K562 (cell line): ENCODE results near the gene SEMA5A. TPM values are rescaled to one million over a fixed set of nuclear protein-coding genes. Genes with fewer than 3 reads are reported as not detected.

Source experiments
- ATAC-seq: fragments of 200-7000 bp; cut with Tn5 transposase; 3 replicates; pipeline ENCODE4 v1.9.1; 2020; ENCODE audit warnings: moderate library complexity
- BruUV-seq: library from RNA; stranded (reverse); fragments of 400-500 nt; replicated peaks from 2 replicates; lab custom pipeline; 2021; lab: Mats Ljungman, UMichigan
- CTCF ChIA-PET: fragments of 300-600 bp; formaldehyde crosslinking; extraction: SDS; loops from one replicate; lab custom pipeline; 2021; ENCODE audit warnings: low intra/inter-chr PET ratio; lab: Yijun Ruan, JAX
- POLR2A ChIA-PET: fragments of 300-600, 350-650 bp; sonication (Branson Sonifier 250); formaldehyde crosslinking; extraction: SDS; loops from one replicate; lab custom pipeline; 2021; ENCODE audit warnings: antibody characterized with exemption, inconsistent platforms; lab: Yijun Ruan, JAX
- DNase-seq, 4 experiments: peaks; one replicate each; pipeline versions ENCODE4 v3.0.0 to v3.0.0-alpha.2; 2011 to 2018; ENCODE audit warnings: low spot score in 3 of 4, mixed read lengths in 3 of 4; ENCODE audit errors: extremely low read depth in 1 of 4
- FAIRE-seq: peaks from 2 replicates; lab custom pipeline; 2011; peaks lifted over from hg19 to GRCh38; lab: Jason Lieb, UNC
- H2AFZ ChIP-seq: 2 replicates; pipeline ENCODE4 v1.6.0; 2011; ENCODE audit warnings: low read depth, low read length, control low read depth, inconsistent platforms
- H3K27ac ChIP-seq: fragments of 200-600 bp; 3 replicates; pipeline ENCODE4 v1.8.0; 2011; ENCODE audit warnings: low read depth, mild to moderate bottlenecking, control low read depth, inconsistent platforms, low read length, moderate library complexity, mixed read lengths; ENCODE audit errors: extremely low read depth
- H3K27me3 ChIP-seq, 2 experiments: fragments of 300-600 bp in 1 of 2; 2 replicates in 1 of 2; 3 replicates in 1 of 2; pipeline versions ENCODE4 v1.6.0 to v1.8.0; 2011; ENCODE audit warnings: inconsistent platforms in 2 of 2, low read length in 2 of 2, mild to moderate bottlenecking in 1 of 2, mixed read lengths in 1 of 2, moderate library complexity in 1 of 2; ENCODE audit not compliant: control insufficient read depth in 2 of 2, insufficient read depth in 2 of 2
- H3K36me3 ChIP-seq: fragments of 300-600 bp; 3 replicates; pipeline ENCODE4 v1.8.0; 2011; ENCODE audit warnings: mild to moderate bottlenecking, low read length, inconsistent platforms; ENCODE audit not compliant: control insufficient read depth, insufficient read depth
- H3K4me1 ChIP-seq, 2 experiments: fragments of 200-600 bp in 1 of 2; replicated peaks in 1 of 2; 2 replicates in 1 of 2; 3 replicates in 1 of 2; pipeline versions ENCODE4 v1.5.1 to v1.8.0; 2011; ENCODE audit warnings: inconsistent platforms in 2 of 2, low read length in 2 of 2, mild to moderate bottlenecking in 1 of 2, mixed read lengths in 1 of 2, moderate library complexity in 1 of 2; ENCODE audit not compliant: control insufficient read depth in 2 of 2, insufficient read depth in 2 of 2
- H3K4me2 ChIP-seq: 2 replicates; pipeline ENCODE4 v1.6.1; 2011; ENCODE audit warnings: low read length, control low read depth, inconsistent platforms, mixed read lengths; ENCODE audit not compliant: insufficient read depth
- H3K4me3 ChIP-seq: fragments of 200-600 bp; sonication (generic), shearing (Covaris generic); 2 replicates; pipeline ENCODE4 v1.5.1; 2016; ENCODE audit warnings: control low read depth, inconsistent platforms
- H3K79me2 ChIP-seq: fragments of 200-600 bp; 3 replicates; pipeline ENCODE4 v1.8.0; 2011; ENCODE audit warnings: low read length, inconsistent platforms; ENCODE audit not compliant: control insufficient read depth, insufficient read depth
- H3K9ac ChIP-seq, 2 experiments: 2 replicates each; pipeline versions ENCODE4 v1.6.0 to v1.6.1; 2011; ENCODE audit warnings: low read depth in 2 of 2, low read length in 2 of 2, control low read depth in 1 of 2, inconsistent platforms in 1 of 2, mild to moderate bottlenecking in 1 of 2, mixed read lengths in 1 of 2; ENCODE audit not compliant: insufficient read depth in 1 of 2
- H3K9me1 ChIP-seq: one replicate; pipeline ENCODE4 v1.6.0; 2011; ENCODE audit warnings: inconsistent platforms, mild to moderate bottlenecking, low read length, moderate library complexity; ENCODE audit not compliant: control insufficient read depth, insufficient read depth
- H3K9me3 ChIP-seq: replicated peaks from 2 replicates; pipeline ENCODE4 v1.5.1; 2011; ENCODE audit warnings: low read depth, low read length, inconsistent platforms; ENCODE audit not compliant: control insufficient read depth, insufficient read depth
- H4K20me1 ChIP-seq: replicated peaks from 2 replicates; pipeline ENCODE4 v1.6.1; 2011; ENCODE audit warnings: low read length, inconsistent platforms, mixed read lengths; ENCODE audit not compliant: control insufficient read depth, insufficient read depth
- HNRNPLL ChIP-seq: fragments of 200-400 bp; formaldehyde crosslinking; IDR thresholded peaks from 2 replicates; pipeline ENCODE4 v1.6.1; 2017; ENCODE audit warnings: low read length, low read depth, mild to moderate bottlenecking; ENCODE audit not compliant: poor library complexity, severe bottlenecking
- HOXB6 ChIP-seq: fragments of 250-450 bp; sonication (Bioruptor Pico); IDR thresholded peaks from 2 replicates; pipeline ENCODE4 v1.5.1; 2022; ENCODE audit warnings: mild to moderate bottlenecking, borderline replicate concordance
- NFRKB ChIP-seq: fragments of 450-650 bp; IDR thresholded peaks from 2 replicates; pipeline ENCODE4 v1.6.1; 2016; ENCODE audit warnings: low read depth
- POLR2AphosphoS5 ChIP-seq: IDR thresholded peaks from 2 replicates; pipeline ENCODE4 v1.6.1; 2011; ENCODE audit warnings: mild to moderate bottlenecking, low read depth, low read length, moderate library complexity; ENCODE audit not compliant: control insufficient read depth, insufficient read depth
- PTBP1 ChIP-seq: fragments of 200-400 bp; formaldehyde crosslinking; IDR thresholded peaks from 2 replicates; pipeline ENCODE4 v1.6.1; 2017; ENCODE audit warnings: low read depth, low read length
- ZNF695 ChIP-seq: fragments of 450-650 bp; formaldehyde crosslinking; IDR thresholded peaks from 2 replicates; pipeline ENCODE4 v1.4.0; 2020; ENCODE audit warnings: mild to moderate bottlenecking, moderate library complexity
- ZNF780A ChIP-seq: fragments of 250-450 bp; sonication (Bioruptor Pico); IDR thresholded peaks from 2 replicates; pipeline ENCODE4 v1.5.0; 2021; ENCODE audit warnings: mild to moderate bottlenecking
- in situ Hi-C: fragments of 300-500 bp; cut with MboI; formaldehyde crosslinking; loops from 4 replicates; pipeline ENCODE4 v1.15.0; 2018; ENCODE audit warnings: inconsistent platforms, mixed read lengths
- intact Hi-C: fragments of 100-400 bp; cut with micrococcal nuclease; formaldehyde crosslinking; loops from 2 replicates; pipeline ENCODE4 v1.14.2; 2022
- polyA plus RNA-seq, 8 experiments: library from polyadenylated mRNA; depleted of rRNA in 4 of 8; stranded (reverse) in 5 of 8; unstranded in 3 of 8; fragments of >200 nt; fragmentation: Nextera tagmentation in 2 of 8; fragmentation: Illumina TruSeq in 1 of 8; extraction: Ambion mirVana in 2 of 8; extraction: Trizol in 1 of 8; gene quantifications; 2 replicates each; pipeline versions ENCODE4 v1.2.1 to v1.2.3, GENCODE V29; 2011 to 2014; ENCODE audit warnings: inconsistent platforms in 1 of 8, missing spikeins in 1 of 8
- total RNA-seq, 7 experiments: library from RNA; depleted of rRNA in 6 of 7; stranded (reverse); fragments of >200 nt in 6 of 7; fragmentation: Illumina TruSeq in 2 of 7; extraction: Trizol in 2 of 7; gene quantifications; 2 replicates each; pipeline versions ENCODE4 v1.2.1 to v1.2.3, GENCODE V29; 2011 to 2021; ENCODE audit warnings: low replicate concordance in 1 of 7
- TF ChIP-seq, protein P1 (sequence below): fragments of 450-650 bp; IDR thresholded peaks from 2 replicates; pipeline ENCODE4 v1.6.1; 2016; ENCODE audit warnings: mild to moderate bottlenecking, moderate library complexity
- TF ChIP-seq, protein P2 (sequence below): fragments of 250-450 bp; sonication (Bioruptor Pico); IDR thresholded peaks from 2 replicates; pipeline ENCODE4 v1.5.0; 2020; ENCODE audit warnings: mild to moderate bottlenecking, borderline replicate concordance

SEMA5A gene
- total and polyA plus RNA-seq, 9 of the 15 experiments (the other 6 are each of a cell fraction or from before 2014, with no cell fraction given): 0.02 TPM; not detected in 8

DNA sequence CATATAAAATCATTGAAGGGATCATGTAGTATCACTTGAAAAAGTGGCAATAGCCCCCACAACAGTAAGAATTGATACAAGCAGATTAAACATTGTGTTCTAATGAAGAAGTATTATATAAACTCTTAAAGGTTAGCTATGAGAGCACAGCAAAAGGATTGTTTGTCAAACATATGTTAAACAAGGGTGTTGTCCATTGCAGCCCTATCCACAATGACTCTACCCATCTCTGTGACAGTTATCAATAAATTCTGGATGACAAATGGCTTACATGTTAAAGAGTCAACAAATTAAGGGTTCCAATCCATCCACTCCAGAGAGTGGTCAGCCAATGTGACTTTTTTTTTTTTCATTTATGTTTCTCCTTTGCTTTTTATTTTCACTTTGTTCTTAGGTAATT lies 238.7 kb downstream of the SEMA5A start:
- Histone ChIP-seq H2AFZ (no peak overlapping the region), H3K79me2 (no peaks in the 10 kb centered on the region), H3K4me2 (no peak overlapping the region), H3K9ac (no peak overlapping the region), H3K36me3 (no peaks in the 10 kb centered on the region), H4K20me1 (no peaks in the 10 kb centered on the region), H3K9me3 (no peaks in the 10 kb centered on the region), H3K27ac (no peak overlapping the region), H3K4me3 (no peak overlapping the region)
- intact Hi-C loops: no loop called here
- ChIA-PET CTCF (no interaction called here), POLR2A (interaction anchor here (0.9 kb wide), 1 partner anchor 11 kb away, joined by 3 read pairs; no protein-coding TSS in a partner anchor)
- no peak for DNase-seq
- TF ChIP-seq, protein P1, sequence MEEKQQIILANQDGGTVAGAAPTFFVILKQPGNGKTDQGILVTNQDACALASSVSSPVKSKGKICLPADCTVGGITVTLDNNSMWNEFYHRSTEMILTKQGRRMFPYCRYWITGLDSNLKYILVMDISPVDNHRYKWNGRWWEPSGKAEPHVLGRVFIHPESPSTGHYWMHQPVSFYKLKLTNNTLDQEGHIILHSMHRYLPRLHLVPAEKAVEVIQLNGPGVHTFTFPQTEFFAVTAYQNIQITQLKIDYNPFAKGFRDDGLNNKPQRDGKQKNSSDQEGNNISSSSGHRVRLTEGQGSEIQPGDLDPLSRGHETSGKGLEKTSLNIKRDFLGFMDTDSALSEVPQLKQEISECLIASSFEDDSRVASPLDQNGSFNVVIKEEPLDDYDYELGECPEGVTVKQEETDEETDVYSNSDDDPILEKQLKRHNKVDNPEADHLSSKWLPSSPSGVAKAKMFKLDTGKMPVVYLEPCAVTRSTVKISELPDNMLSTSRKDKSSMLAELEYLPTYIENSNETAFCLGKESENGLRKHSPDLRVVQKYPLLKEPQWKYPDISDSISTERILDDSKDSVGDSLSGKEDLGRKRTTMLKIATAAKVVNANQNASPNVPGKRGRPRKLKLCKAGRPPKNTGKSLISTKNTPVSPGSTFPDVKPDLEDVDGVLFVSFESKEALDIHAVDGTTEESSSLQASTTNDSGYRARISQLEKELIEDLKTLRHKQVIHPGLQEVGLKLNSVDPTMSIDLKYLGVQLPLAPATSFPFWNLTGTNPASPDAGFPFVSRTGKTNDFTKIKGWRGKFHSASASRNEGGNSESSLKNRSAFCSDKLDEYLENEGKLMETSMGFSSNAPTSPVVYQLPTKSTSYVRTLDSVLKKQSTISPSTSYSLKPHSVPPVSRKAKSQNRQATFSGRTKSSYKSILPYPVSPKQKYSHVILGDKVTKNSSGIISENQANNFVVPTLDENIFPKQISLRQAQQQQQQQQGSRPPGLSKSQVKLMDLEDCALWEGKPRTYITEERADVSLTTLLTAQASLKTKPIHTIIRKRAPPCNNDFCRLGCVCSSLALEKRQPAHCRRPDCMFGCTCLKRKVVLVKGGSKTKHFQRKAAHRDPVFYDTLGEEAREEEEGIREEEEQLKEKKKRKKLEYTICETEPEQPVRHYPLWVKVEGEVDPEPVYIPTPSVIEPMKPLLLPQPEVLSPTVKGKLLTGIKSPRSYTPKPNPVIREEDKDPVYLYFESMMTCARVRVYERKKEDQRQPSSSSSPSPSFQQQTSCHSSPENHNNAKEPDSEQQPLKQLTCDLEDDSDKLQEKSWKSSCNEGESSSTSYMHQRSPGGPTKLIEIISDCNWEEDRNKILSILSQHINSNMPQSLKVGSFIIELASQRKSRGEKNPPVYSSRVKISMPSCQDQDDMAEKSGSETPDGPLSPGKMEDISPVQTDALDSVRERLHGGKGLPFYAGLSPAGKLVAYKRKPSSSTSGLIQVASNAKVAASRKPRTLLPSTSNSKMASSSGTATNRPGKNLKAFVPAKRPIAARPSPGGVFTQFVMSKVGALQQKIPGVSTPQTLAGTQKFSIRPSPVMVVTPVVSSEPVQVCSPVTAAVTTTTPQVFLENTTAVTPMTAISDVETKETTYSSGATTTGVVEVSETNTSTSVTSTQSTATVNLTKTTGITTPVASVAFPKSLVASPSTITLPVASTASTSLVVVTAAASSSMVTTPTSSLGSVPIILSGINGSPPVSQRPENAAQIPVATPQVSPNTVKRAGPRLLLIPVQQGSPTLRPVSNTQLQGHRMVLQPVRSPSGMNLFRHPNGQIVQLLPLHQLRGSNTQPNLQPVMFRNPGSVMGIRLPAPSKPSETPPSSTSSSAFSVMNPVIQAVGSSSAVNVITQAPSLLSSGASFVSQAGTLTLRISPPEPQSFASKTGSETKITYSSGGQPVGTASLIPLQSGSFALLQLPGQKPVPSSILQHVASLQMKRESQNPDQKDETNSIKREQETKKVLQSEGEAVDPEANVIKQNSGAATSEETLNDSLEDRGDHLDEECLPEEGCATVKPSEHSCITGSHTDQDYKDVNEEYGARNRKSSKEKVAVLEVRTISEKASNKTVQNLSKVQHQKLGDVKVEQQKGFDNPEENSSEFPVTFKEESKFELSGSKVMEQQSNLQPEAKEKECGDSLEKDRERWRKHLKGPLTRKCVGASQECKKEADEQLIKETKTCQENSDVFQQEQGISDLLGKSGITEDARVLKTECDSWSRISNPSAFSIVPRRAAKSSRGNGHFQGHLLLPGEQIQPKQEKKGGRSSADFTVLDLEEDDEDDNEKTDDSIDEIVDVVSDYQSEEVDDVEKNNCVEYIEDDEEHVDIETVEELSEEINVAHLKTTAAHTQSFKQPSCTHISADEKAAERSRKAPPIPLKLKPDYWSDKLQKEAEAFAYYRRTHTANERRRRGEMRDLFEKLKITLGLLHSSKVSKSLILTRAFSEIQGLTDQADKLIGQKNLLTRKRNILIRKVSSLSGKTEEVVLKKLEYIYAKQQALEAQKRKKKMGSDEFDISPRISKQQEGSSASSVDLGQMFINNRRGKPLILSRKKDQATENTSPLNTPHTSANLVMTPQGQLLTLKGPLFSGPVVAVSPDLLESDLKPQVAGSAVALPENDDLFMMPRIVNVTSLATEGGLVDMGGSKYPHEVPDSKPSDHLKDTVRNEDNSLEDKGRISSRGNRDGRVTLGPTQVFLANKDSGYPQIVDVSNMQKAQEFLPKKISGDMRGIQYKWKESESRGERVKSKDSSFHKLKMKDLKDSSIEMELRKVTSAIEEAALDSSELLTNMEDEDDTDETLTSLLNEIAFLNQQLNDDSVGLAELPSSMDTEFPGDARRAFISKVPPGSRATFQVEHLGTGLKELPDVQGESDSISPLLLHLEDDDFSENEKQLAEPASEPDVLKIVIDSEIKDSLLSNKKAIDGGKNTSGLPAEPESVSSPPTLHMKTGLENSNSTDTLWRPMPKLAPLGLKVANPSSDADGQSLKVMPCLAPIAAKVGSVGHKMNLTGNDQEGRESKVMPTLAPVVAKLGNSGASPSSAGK: no peak
- no peak for TF ChIP-seq HNRNPLL
- no peak for TF ChIP-seq NFRKB
- no peak for TF ChIP-seq HOXB6
- TF ChIP-seq, protein P2, sequence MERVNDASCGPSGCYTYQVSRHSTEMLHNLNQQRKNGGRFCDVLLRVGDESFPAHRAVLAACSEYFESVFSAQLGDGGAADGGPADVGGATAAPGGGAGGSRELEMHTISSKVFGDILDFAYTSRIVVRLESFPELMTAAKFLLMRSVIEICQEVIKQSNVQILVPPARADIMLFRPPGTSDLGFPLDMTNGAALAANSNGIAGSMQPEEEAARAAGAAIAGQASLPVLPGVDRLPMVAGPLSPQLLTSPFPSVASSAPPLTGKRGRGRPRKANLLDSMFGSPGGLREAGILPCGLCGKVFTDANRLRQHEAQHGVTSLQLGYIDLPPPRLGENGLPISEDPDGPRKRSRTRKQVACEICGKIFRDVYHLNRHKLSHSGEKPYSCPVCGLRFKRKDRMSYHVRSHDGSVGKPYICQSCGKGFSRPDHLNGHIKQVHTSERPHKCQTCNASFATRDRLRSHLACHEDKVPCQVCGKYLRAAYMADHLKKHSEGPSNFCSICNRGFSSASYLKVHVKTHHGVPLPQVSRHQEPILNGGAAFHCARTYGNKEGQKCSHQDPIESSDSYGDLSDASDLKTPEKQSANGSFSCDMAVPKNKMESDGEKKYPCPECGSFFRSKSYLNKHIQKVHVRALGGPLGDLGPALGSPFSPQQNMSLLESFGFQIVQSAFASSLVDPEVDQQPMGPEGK (CRISPR knock-in tag): no peak
- TF ChIP-seq PTBP1: no peak
- TF ChIP-seq POLR2AphosphoS5: no peak
- no peak for TF ChIP-seq ZNF780A (CRISPR knock-in tag)
- TF ChIP-seq ZNF695: no peak
- TF ChIP-seq, all 486 proteins: peak for 0
- Histone ChIP-seq H3K4me1 (no peaks in the 10 kb centered on the region), H3K9me1 (no peaks in the 10 kb centered on the region), H3K27me3 (no peaks in the 10 kb centered on the region)
- BruUV-seq: no TSS peak
- in situ Hi-C loops: no loop called here
- no peak for FAIRE-seq
- no peak for ATAC-seq
